C4-2B (cell line): Measurements from ENCODE around the gene POLR2E.
"Not testable (repeated sequence)": the region's sequence is repeated elsewhere in the genome, so short reads cannot be mapped to it uniquely, and the experiment has no call there.

Source experiments
- CTCF ChIP-seq: fragments of 450-650 bp; conservative IDR thresholded peaks from 2 replicates; pipeline ENCODE4 v1.5.1; 2017; ENCODE audit warnings: mild to moderate bottlenecking
- ZFX ChIP-seq: fragments of 450-650 bp; IDR thresholded peaks from 2 replicates; pipeline ENCODE4 v1.6.1; 2017

GRCh38 chr19:1114728-1115127 lies 19.6 kb upstream of the POLR2E start:
- TF ChIP-seq CTCF, ZFX: not testable (repeated sequence)
